HEK293 (cell line): Measurements from ENCODE around the gene PDE6C.

Source experiments
- CTCF ChIA-PET: fragments of 350-600 bp; formaldehyde crosslinking; extraction: SDS; loops from one replicate; lab custom pipeline; 2021; ENCODE audit warnings: antibody characterized with exemption; lab: Yijun Ruan, JAX
- POLR2A ChIA-PET: fragments of 300-600 bp; formaldehyde crosslinking; extraction: SDS; loops from one replicate; lab custom pipeline; 2020; ENCODE audit warnings: antibody characterized with exemption, inconsistent platforms; lab: Yijun Ruan, JAX
- H3K27ac ChIP-seq: fragments of 200-500 bp; sonication (Bioruptor generic); 2 replicates; pipeline ENCODE4 v1.5.1; 2014; ENCODE audit warnings: low read depth, low read length, control low read depth, inconsistent platforms; ENCODE audit errors: extremely low read depth
- H3K36me3 ChIP-seq, 2 experiments: fragments of 200-500 bp in 1 of 2; sonication (Bioruptor generic) in 1 of 2; 1 replicate in 1 of 2; 2 replicates in 1 of 2; pipeline ENCODE4 v1.5.1; 2014 to 2017; ENCODE audit warnings: inconsistent platforms in 2 of 2, low read length in 2 of 2; ENCODE audit not compliant: control insufficient read depth in 2 of 2, insufficient read depth in 1 of 2
- H3K4me1 ChIP-seq: fragments of 200-500 bp; sonication (Bioruptor generic); 2 replicates; pipeline ENCODE4 v1.5.1; 2014; ENCODE audit warnings: mild to moderate bottlenecking, low read length, inconsistent platforms; ENCODE audit not compliant: control insufficient read depth, insufficient read depth
- H3K4me3 ChIP-seq: 2 replicates; pipeline ENCODE4 v1.5.1; 2011; ENCODE audit warnings: low read depth, mild to moderate bottlenecking, control low read depth, low read length, moderate library complexity
- H3K9me3 ChIP-seq: fragments of 200-500 bp; sonication (Bioruptor generic); 2 replicates; pipeline ENCODE4 v1.5.1; 2014; ENCODE audit warnings: low read depth, low read length, inconsistent platforms; ENCODE audit not compliant: control insufficient read depth, insufficient read depth
- BCL11A ChIP-seq: fragments of 450-650 bp; formaldehyde crosslinking; IDR thresholded peaks from 2 replicates; pipeline ENCODE4 v1.5.1; 2016; ENCODE audit warnings: low read depth, missing biosample characterization, missing genetic modification characterization
- BCL11B ChIP-seq: fragments of 450-650 bp; formaldehyde crosslinking; IDR thresholded peaks from 2 replicates; pipeline ENCODE4 v1.5.1; 2016; ENCODE audit warnings: low read depth, missing biosample characterization, missing genetic modification characterization
- GLI2 ChIP-seq: fragments of 450-650 bp; formaldehyde crosslinking; IDR thresholded peaks from 2 replicates; pipeline ENCODE4; 2017; ENCODE audit warnings: missing biosample characterization, missing genetic modification characterization, low read depth, borderline replicate concordance
- KLF7 ChIP-seq: fragments of 450-650 bp; formaldehyde crosslinking; IDR thresholded peaks from 2 replicates; pipeline ENCODE4 v1.5.1; 2016; ENCODE audit warnings: missing biosample characterization, missing genetic modification characterization, borderline replicate concordance
- SALL2 ChIP-seq: fragments of 450-650 bp; formaldehyde crosslinking; IDR thresholded peaks from 2 replicates; pipeline ENCODE4 v1.5.0; 2017; ENCODE audit warnings: missing biosample characterization, mild to moderate bottlenecking, missing genetic modification characterization, borderline replicate concordance
- ZBTB7A ChIP-seq: fragments of 450-650 bp; formaldehyde crosslinking; IDR thresholded peaks from 2 replicates; pipeline ENCODE4 v1.5.1; 2016; ENCODE audit warnings: low read depth, missing biosample characterization, missing genetic modification characterization
- ZBTB8A ChIP-seq: fragments of 450-650 bp; formaldehyde crosslinking; IDR thresholded peaks from 2 replicates; pipeline ENCODE4 v1.5.1; 2016; ENCODE audit warnings: missing biosample characterization, missing genetic modification characterization
- ZNF112 ChIP-seq: fragments of 450-650 bp; formaldehyde crosslinking; IDR thresholded peaks from 2 replicates; pipeline ENCODE4 v1.5.0; 2017; ENCODE audit warnings: missing biosample characterization, missing genetic modification characterization
- ZNF155 ChIP-seq: fragments of 450-650 bp; formaldehyde crosslinking; IDR thresholded peaks from 2 replicates; pipeline ENCODE4 v1.5.1; 2016; ENCODE audit warnings: missing biosample characterization, missing genetic modification characterization
- ZNF16 ChIP-seq: fragments of 450-650 bp; formaldehyde crosslinking; IDR thresholded peaks from 2 replicates; pipeline ENCODE4 v1.5.1; 2016; ENCODE audit warnings: low read depth, missing biosample characterization, missing genetic modification characterization
- ZNF19 ChIP-seq: fragments of 450-650 bp; formaldehyde crosslinking; IDR thresholded peaks from 2 replicates; pipeline ENCODE4; 2016; ENCODE audit warnings: missing biosample characterization, missing genetic modification characterization, low read depth
- ZNF214 ChIP-seq: fragments of 450-650 bp; formaldehyde crosslinking; IDR thresholded peaks from 2 replicates; pipeline ENCODE4 v1.5.1; 2017; ENCODE audit warnings: missing biosample characterization, mild to moderate bottlenecking, missing genetic modification characterization, borderline replicate concordance
- ZNF416 ChIP-seq: fragments of 450-650 bp; formaldehyde crosslinking; IDR thresholded peaks from 2 replicates; pipeline ENCODE4 v1.5.1; 2016; ENCODE audit warnings: missing biosample characterization, missing genetic modification characterization
- ZNF48 ChIP-seq: fragments of 450-650 bp; formaldehyde crosslinking; IDR thresholded peaks from 2 replicates; pipeline ENCODE4 v1.5.1; 2016; ENCODE audit warnings: missing biosample characterization, missing genetic modification characterization
- ZNF529 ChIP-seq: fragments of 450-650 bp; formaldehyde crosslinking; IDR thresholded peaks from 2 replicates; pipeline ENCODE4 v1.5.1; 2017; ENCODE audit warnings: missing genetic modification characterization, missing biosample characterization; ENCODE audit not compliant: insufficient replicate concordance
- ZNF560 ChIP-seq: fragments of 450-650 bp; formaldehyde crosslinking; IDR thresholded peaks from 2 replicates; pipeline ENCODE4 v1.5.1; 2017; ENCODE audit warnings: missing biosample characterization, missing genetic modification characterization, borderline replicate concordance
- ZNF561 ChIP-seq: fragments of 450-650 bp; IDR thresholded peaks from 2 replicates; pipeline ENCODE4 v1.5.1; 2018; ENCODE audit warnings: missing biosample characterization, missing genetic modification characterization, borderline replicate concordance
- ZNF571 ChIP-seq: fragments of 450-650 bp; formaldehyde crosslinking; IDR thresholded peaks from 2 replicates; pipeline ENCODE4 v1.5.0; 2017; ENCODE audit warnings: missing biosample characterization, missing genetic modification characterization
- ZSCAN16 ChIP-seq: fragments of 450-650 bp; formaldehyde crosslinking; IDR thresholded peaks from 2 replicates; pipeline ENCODE4 v1.5.1; 2016; ENCODE audit warnings: missing biosample characterization, missing genetic modification characterization
- TF ChIP-seq, protein P1 (sequence below): fragments of 450-650 bp; formaldehyde crosslinking; IDR thresholded peaks from 2 replicates; pipeline ENCODE4 v1.5.1; 2016; ENCODE audit warnings: missing biosample characterization, missing genetic modification characterization
- TF ChIP-seq, protein P2 (sequence below): fragments of 450-650 bp; IDR thresholded peaks from 2 replicates; pipeline ENCODE4 v1.5.1; 2018; ENCODE audit warnings: missing biosample characterization, mild to moderate bottlenecking, missing genetic modification characterization
- TF ChIP-seq, protein P3 (sequence below): sonication (generic); formaldehyde crosslinking; IDR thresholded peaks from 2 replicates; pipeline ENCODE4 v1.8.1; 2022; ENCODE audit warnings: mild to moderate bottlenecking, moderate library complexity, missing genetic modification reagents

PDE6C gene

DNA sequence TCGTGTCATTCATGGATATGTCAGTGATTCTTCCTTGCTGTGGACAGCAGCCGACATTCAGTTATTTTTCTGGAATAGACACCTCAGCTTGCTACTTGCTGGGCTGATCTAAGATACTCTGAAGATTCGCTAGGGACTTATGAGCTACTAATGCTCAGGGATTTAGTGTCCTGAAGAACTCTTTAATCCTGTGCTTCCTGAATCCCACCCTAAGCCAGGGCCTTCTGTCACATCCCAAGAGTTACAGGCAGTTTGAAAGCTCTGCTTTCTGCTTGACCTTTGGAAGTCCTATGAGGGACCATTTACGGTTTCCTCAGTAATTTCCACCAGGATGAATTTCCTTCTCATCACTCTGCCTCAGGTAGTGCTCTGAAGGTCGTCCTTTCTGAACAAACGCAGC, at the start of gene PDE6C:
PDE6C (plus strand) TSS at position 227 of the 400 bp plus-strand sequence. CDS start 189 bp downstream, outside the sequence.
- H3K9me3 ChIP-seq: no peaks in the 10 kb centered on the region
- POLR2A ChIA-PET: no interaction called here
- no peak within 1 kb of the TSS for H3K27ac ChIP-seq
- CTCF ChIA-PET: interaction anchor here (1.0 kb wide), 1 partner anchor 10 kb away, joined by 3 read pairs; no protein-coding TSS in a partner anchor
- no peaks in the 10 kb centered on the region for H3K36me3 ChIP-seq
- TF ChIP-seq ZNF529 (no peak), ZNF561 (tag by site-specific recombination) (no peak), ZNF571 (tag by site-specific recombination) (no peak), SALL2 (tag by site-specific recombination) (no peak)
- TF ChIP-seq, protein P1, sequence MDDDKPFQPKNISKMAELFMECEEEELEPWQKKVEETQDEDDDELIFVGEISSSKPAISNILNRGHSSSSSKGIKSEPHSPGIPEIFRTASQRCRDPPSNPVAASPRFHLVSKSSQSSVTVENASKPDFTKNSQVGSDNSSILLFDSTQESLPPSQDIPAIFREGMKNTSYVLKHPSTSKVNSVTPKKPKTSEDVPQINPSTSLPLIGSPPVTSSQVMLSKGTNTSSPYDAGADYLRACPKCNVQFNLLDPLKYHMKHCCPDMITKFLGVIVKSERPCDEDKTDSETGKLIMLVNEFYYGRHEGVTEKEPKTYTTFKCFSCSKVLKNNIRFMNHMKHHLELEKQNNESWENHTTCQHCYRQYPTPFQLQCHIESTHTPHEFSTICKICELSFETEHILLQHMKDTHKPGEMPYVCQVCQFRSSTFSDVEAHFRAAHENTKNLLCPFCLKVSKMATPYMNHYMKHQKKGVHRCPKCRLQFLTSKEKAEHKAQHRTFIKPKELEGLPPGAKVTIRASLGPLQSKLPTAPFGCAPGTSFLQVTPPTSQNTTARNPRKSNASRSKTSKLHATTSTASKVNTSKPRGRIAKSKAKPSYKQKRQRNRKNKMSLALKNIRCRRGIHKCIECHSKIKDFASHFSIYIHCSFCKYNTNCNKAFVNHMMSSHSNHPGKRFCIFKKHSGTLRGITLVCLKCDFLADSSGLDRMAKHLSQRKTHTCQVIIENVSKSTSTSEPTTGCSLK (tag by site-specific recombination): no peak
- no peak within 1 kb of the TSS for H3K4me3 ChIP-seq
- H3K4me1 ChIP-seq: no peaks in the 10 kb centered on the region

DNA sequence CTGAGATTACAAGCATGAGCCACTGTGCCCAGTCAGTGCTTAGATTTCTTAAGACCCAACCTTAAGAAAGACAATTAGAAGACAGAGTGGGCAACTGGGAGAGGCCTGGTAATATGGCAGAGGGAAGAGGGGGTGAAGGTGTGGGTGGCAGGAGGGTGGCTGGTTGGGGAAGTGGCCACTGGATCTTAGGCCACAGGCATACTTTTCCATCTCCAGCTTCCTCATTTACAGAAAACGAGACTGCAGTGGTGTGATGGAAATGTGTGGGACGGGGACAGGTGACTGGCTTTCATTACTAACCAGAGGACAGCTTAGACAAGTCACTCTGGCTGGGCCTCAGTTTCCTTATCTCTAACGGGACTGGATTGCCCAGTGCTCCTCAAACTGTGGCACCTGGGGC, 46.9 kb upstream of the PDE6C start:
- H3K4me3 ChIP-seq: no peak overlapping the region
- H3K36me3 ChIP-seq: no peaks in the 10 kb centered on the region
- TF ChIP-seq KLF7: no peak
- no peak for TF ChIP-seq GLI2 (tag by site-specific recombination)
- no peak for TF ChIP-seq ZNF214
- TF ChIP-seq ZNF155: no peak
- no peak for TF ChIP-seq ZNF561 (tag by site-specific recombination)
- no peak for TF ChIP-seq ZNF560 (tag by site-specific recombination)
- no peak for TF ChIP-seq ZBTB7A (tag by site-specific recombination)
- TF ChIP-seq, protein P2, sequence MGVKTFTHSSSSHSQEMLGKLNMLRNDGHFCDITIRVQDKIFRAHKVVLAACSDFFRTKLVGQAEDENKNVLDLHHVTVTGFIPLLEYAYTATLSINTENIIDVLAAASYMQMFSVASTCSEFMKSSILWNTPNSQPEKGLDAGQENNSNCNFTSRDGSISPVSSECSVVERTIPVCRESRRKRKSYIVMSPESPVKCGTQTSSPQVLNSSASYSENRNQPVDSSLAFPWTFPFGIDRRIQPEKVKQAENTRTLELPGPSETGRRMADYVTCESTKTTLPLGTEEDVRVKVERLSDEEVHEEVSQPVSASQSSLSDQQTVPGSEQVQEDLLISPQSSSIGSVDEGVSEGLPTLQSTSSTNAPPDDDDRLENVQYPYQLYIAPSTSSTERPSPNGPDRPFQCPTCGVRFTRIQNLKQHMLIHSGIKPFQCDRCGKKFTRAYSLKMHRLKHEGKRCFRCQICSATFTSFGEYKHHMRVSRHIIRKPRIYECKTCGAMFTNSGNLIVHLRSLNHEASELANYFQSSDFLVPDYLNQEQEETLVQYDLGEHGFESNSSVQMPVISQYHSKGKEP (tag by site-specific recombination): no peak
- no peak for TF ChIP-seq ZNF19 (tag by site-specific recombination)
- no peak for TF ChIP-seq BCL11A (tag by site-specific recombination)
- no peak for TF ChIP-seq BCL11B (tag by site-specific recombination)
- no peak for TF ChIP-seq ZBTB8A (tag by site-specific recombination)
- TF ChIP-seq ZNF112: no peak
- TF ChIP-seq ZNF48 (tag by site-specific recombination): no peak
- TF ChIP-seq ZNF16 (tag by site-specific recombination): no peak
- no peak for TF ChIP-seq ZSCAN16 (tag by site-specific recombination)
- TF ChIP-seq ZNF416 (tag by site-specific recombination): no peak
- TF ChIP-seq, protein P3, sequence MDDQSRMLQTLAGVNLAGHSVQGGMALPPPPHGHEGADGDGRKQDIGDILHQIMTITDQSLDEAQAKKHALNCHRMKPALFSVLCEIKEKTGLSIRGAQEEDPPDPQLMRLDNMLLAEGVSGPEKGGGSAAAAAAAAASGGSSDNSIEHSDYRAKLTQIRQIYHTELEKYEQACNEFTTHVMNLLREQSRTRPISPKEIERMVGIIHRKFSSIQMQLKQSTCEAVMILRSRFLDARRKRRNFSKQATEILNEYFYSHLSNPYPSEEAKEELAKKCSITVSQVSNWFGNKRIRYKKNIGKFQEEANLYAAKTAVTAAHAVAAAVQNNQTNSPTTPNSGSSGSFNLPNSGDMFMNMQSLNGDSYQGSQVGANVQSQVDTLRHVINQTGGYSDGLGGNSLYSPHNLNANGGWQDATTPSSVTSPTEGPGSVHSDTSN (CRISPR knock-in tag): no peak
- H3K4me1 ChIP-seq: no peaks in the 10 kb centered on the region
- POLR2A ChIA-PET: no interaction called here
- CTCF ChIA-PET: interaction anchor here (0.6 to 3.7 kb wide), 4 partner anchors 11 to 116 kb away, joined by 3 to 21 read pairs (median 4); no protein-coding TSS in a partner anchor
- no peak overlapping the region for H3K27ac ChIP-seq
- no peaks in the 10 kb centered on the region for H3K9me3 ChIP-seq
